NCI-H1417 treated with DMSO at 0.1 percent for 48 hours (cell line): ENCODE results near the gene PAPSS2.
"Not testable (repeated sequence)": the region's sequence is repeated elsewhere in the genome, so short reads cannot be mapped to it uniquely, and the experiment has no call there.

Experiments
- DNase-seq: peaks from one replicate; lab custom pipeline; 2025; lab: John Stamatoyannopoulos, UW

The PAPSS2 gene

GRCh38 chr10:87659571-87660483 lies at the start of gene PAPSS2:
Gene PAPSS2, plus strand, starts transcription at chr10:87659878. Its CDS starts 104 bp downstream, at chr10:87659982.
- no peak for DNase-seq

GRCh38 chr10:87611341-87611740 lies 48.3 kb upstream of the PAPSS2 start:
- DNase-seq, result not testable (repeated sequence)

- DNase-seq, result no peak
Measured at GRCh38 chr10:87612115-87612514, 47.6 kb upstream of the PAPSS2 start.

GRCh38 chr10:87613751-87614150 lies 45.9 kb upstream of the PAPSS2 start:
- DNase-seq, result no peak

GRCh38 chr10:87615856-87616255 lies 43.8 kb upstream of the PAPSS2 start:
- DNase-seq, result no peak

- DNase-seq, result no peak
Measured at GRCh38 chr10:87617503-87617902, 42.2 kb upstream of the PAPSS2 start.

- DNase-seq, result no peak
Measured at GRCh38 chr10:87618566-87619423, 40.9 kb upstream of the PAPSS2 start.

GRCh38 chr10:87619705-87620104 lies 40.0 kb upstream of the PAPSS2 start:
- no peak for DNase-seq

- DNase-seq, result not testable (repeated sequence)
Measured at GRCh38 chr10:87621440-87621839, 38.2 kb upstream of the PAPSS2 start.

- DNase-seq, result no peak
Measured at GRCh38 chr10:87622314-87623004, 37.2 kb upstream of the PAPSS2 start.

- DNase-seq, result no peak
Measured at GRCh38 chr10:87623191-87623590, 36.5 kb upstream of the PAPSS2 start.

- DNase-seq, result no peak
Measured at GRCh38 chr10:87625661-87626060, 34.0 kb upstream of the PAPSS2 start.

GRCh38 chr10:87626422-87626892 lies 33.2 kb upstream of the PAPSS2 start:
- DNase-seq, result no peak

- no peak for DNase-seq
Measured at GRCh38 chr10:87630171-87630570, 29.5 kb upstream of the PAPSS2 start.

GRCh38 chr10:87632454-87632853 lies 27.2 kb upstream of the PAPSS2 start:
- no peak for DNase-seq

- no peak for DNase-seq
Measured at GRCh38 chr10:87634311-87634710, 25.4 kb upstream of the PAPSS2 start.

- DNase-seq, result no peak
Measured at GRCh38 chr10:87635498-87636312, 24.0 kb upstream of the PAPSS2 start.

GRCh38 chr10:87636313-87636915 lies 23.3 kb upstream of the PAPSS2 start:
- no peak for DNase-seq

GRCh38 chr10:87639493-87639892 lies 20.2 kb upstream of the PAPSS2 start:
- DNase-seq, result no peak

- no peak for DNase-seq
Measured at GRCh38 chr10:87640043-87640442, 19.6 kb upstream of the PAPSS2 start.

GRCh38 chr10:87642486-87642885 lies 17.2 kb upstream of the PAPSS2 start:
- no peak for DNase-seq
